ENCODE data around the gene GLUD1.
"Not testable (repeated sequence)": the region's sequence is repeated elsewhere in the genome, so short reads cannot be mapped to it uniquely, and the experiment has no call there.

Gene GLUD1

GRCh38 chr10:87089746-87090145 is 4.9 kb downstream of the GLUD1 start:
- DNase-seq, result no peak

- no peak for DNase-seq
Observed at GRCh38 chr10:87085537-87085936, 9.1 kb downstream of the GLUD1 start.

DNA sequence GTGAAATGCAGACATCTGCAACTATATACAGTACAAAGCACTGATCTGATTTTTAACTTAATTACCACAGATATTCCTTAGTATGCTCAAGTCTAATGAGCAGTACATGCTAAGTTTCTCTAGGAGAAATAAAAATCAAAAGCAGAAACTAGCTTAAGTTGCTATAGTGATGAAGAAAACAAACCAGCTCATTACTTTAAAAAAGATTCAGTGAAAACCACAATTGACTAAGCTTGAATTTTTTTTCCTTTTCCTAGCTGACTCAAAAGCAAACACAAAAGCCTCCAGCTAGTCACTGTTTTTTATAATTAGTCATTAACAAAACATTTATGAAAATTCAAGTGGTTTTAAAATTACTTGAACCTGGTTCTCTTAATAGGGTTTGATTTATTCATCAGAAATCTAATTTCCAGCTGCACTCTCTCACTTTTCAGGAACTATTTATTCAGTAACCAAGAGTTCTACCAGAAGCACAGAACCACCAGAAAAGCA is 10.3 kb downstream of the GLUD1 start:
- DNase-seq, result not testable (repeated sequence)

GRCh38 chr10:87083576-87084290 is 10.9 kb downstream of the GLUD1 start:
- not testable (repeated sequence) for DNase-seq

GRCh38 chr10:87082219-87082618 is 12.4 kb downstream of the GLUD1 start:
- not testable (repeated sequence) for DNase-seq

GRCh38 chr10:87081574-87081973 is 13.1 kb downstream of the GLUD1 start:
- DNase-seq, result not testable (repeated sequence)

GRCh38 chr10:87080621-87081020 is 14.0 kb downstream of the GLUD1 start:
- DNase-seq, result not testable (repeated sequence)

GRCh38 chr10:87079106-87079836 is 15.4 kb downstream of the GLUD1 start:
- DNase-seq, result no peak

- DNase-seq, result not testable (repeated sequence)
Observed at GRCh38 chr10:87076421-87076820, 18.2 kb downstream of the GLUD1 start.

- no peak for DNase-seq
Observed at GRCh38 chr10:87072449-87072848, 22.2 kb downstream of the GLUD1 start.

GRCh38 chr10:87068281-87068680 is 26.4 kb downstream of the GLUD1 start:
- no peak for DNase-seq

DNA sequence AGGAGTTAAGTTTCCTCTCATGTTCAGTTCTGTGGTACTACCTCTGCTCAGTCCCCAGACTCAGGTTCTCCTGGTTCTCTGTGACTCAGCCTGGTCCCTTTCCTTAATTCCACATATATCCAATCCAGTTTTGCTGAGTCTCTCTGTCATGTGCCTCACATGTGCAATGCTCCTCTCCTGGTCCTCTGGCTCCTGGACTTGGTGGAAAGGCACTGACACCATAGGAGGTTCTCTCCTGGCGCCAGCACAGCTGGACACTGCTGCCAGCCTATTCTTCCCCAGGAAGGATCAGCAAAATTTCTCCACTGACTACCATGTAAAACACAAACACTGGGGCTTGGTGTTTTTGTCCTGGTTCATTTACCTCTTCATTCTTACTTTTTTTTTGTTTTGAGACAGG is 27.8 kb downstream of the GLUD1 start:
- DNase-seq, result no peak

GRCh38 chr10:87066178-87066577 is 28.5 kb downstream of the GLUD1 start:
- no peak for DNase-seq

DNA sequence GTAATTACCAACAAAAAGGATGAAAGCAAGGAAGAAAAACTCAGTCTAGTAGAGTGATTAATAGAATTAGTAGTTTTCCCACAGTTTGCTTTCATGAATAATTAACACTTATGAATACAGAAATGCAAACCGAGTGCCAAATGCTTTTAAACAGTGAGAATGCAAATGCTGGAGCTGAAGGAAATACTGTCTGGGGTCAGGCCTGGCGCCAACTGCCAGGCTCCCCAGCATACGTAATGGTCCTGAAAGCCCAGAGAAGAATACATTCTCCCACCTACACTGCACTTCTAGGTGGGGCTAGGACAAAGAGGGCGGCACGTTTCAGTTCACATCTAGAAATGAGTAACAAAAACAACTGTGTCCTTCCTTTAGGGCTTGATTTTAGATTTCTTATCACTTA is 30.0 kb downstream of the GLUD1 start:
- no peak for DNase-seq

DNA sequence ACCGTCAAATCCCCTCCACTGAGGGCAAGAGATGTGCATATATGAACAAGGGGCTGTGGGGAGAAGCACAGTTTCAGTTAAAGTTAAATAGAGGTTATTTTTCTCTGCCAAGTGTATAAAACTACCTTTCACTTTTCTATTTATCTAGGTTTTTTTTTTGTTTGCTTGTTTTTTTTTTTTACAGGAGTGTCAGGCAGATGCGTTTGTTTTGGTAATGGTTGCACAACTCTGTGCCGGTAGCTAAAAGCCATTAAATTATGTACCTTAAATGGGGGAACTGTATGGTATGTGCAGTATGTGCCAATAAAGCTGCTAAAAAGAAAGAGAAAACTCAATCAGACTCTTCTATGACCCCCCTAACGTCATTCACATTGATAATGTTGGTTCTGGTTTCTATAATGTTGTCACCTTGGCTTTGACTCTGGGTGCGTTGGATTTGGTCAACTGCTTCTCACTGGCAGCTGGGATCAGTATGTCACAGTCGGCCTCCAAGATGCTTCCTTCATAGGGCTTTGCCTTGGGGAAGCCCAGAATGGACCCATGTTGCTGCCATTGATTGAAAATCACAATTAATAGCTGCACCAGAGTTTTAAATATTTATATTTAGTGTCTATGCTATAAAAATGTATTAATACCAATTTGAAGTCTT is 34.2 kb downstream of the GLUD1 start:
- DNase-seq, result no peak

GRCh38 chr10:87059401-87059800 is 35.2 kb downstream of the GLUD1 start:
- DNase-seq, result no peak

DNA sequence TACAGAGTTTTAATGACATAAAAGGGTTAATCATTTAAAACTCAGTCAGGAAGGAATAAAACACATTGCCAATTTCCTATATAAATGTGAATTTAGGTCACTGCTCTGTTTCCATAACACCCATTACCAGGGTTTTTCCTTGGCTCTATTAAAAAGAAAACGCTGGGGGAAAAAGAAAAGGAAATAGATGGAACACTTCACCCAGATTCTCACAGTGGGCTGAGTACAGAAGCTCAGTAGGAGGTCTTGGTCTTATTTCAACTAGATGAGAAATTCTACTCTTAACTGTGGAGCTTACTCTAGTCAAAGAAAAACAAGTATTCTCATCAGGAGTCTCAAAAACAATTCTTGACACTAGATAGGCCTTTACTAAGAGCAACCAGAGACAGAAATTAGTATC is 36.5 kb downstream of the GLUD1 start:
- no peak for DNase-seq

DNA sequence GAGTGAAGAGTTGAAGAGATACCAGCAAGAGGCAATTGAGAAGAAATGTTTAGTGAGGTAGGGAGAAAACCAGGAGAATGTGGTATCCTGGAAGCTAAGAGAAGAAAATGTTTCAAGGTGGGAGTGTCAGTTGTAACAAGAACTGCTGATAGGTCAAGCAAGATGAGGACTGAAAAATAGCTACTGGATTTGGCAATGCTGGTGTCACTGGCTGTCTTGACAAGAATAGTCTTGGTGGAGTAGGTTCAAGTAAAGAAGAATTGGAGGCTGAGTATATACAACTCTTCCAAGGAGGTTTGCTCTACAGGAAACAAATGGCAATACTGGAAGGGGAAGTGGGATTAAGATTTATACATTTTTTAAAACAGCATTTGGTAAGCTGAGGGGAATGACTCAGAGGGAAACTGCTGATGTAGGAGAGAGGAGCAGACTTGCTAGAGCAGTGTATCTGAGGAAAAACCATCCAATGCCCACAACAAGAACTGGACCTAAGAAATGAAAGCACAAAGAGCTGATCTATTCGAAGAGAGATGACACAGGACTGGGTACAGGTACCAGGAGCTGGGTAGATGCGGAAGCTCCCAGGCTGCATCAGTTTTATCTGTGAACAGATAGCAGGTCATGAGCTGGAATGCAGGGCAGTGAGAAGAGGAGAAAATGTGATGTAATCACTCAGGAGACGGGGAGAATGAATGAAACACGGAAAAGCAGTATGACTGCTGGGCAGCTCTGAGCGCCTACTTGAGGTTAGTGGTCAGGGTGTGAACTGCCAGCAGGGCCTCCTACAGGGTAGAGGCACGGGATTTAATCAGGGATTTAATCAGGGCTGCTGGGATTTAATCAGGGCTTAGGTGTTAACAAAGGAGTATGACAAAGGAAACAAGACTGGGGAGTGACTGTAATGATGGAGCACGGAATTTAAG is 40.0 kb downstream of the GLUD1 start:
- DNase-seq, result no peak

- DNase-seq, result no peak
Observed at GRCh38 chr10:87053577-87054181, 41.0 kb downstream of the GLUD1 start.

DNA sequence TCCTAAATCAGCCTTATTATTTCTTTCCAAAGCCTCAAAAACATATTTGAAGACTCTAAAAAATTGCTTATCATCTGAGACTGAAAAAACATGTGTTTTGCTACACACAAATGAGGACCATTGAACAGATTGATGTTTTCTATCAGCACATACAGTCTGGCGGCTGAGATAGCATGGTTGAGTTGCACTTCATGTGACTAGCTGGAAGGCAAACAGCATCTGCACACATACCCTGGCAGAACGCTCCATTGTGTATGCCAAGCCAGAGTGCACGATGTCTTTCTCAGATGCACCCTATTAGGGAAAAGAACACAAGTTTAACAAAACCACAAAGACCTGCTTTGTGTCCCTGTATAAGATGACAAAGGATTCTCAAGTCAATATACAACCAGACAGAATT is 41.5 kb downstream of the GLUD1 start:
- no peak for DNase-seq

DNA sequence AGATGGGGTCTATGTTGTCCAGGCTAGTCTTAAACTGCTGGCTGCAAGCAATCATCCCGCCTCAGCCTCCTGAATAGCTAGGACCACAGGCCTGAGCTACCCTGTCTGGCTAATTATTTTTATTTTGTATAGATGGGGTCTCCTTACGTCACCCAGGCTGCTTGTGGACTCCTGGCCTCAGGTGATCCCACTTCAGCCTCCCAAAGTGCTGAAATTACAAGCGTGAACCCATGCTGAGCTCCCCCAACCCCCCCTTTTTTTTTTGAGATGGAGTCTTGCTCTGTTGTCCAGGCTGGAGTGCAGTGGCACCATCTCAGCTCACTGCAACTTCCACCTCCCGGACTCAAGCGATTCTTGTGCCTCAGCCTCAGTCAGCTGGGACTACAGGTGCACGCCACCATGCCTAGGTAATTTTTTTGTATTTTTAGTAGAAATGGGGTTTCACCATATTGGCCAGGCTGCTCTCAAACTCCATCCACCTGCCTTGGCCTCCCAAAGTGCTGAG is 49.2 kb downstream of the GLUD1 start:
- no peak for DNase-seq

- not testable (repeated sequence) for DNase-seq
Observed at GRCh38 chr10:87043579-87043978, 51.1 kb downstream of the GLUD1 start.
